HEK293T (cell line): ENCODE measurements around the gene PRKG1.

Source experiments
- BHLHE40 ChIP-seq: fragments of 450-650 bp; IDR thresholded peaks from 2 replicates; pipeline ENCODE4 v1.6.1; 2016; ENCODE audit warnings: mild to moderate bottlenecking, moderate library complexity, borderline replicate concordance
- FOXK2 ChIP-seq: fragments of 450-650 bp; IDR thresholded peaks from 2 replicates; pipeline ENCODE4 v1.6.1; 2016; ENCODE audit warnings: mild to moderate bottlenecking
- FOXM1 ChIP-seq: fragments of 450-650 bp; IDR thresholded peaks from 2 replicates; pipeline ENCODE4 v1.6.1; 2017; ENCODE audit warnings: mild to moderate bottlenecking, borderline replicate concordance
- HDGF ChIP-seq: fragments of 450-650 bp; IDR thresholded peaks from 2 replicates; pipeline ENCODE4 v1.6.1; 2017; ENCODE audit warnings: antibody characterized with exemption, borderline replicate concordance
- NFRKB ChIP-seq: fragments of 450-650 bp; IDR thresholded peaks from 2 replicates; pipeline ENCODE4 v1.6.1; 2016; ENCODE audit warnings: mild to moderate bottlenecking, moderate library complexity
- SP1 ChIP-seq: fragments of 450-650 bp; IDR thresholded peaks from 2 replicates; pipeline ENCODE4 v1.6.1; 2017
- ZNF384 ChIP-seq: fragments of 450-650 bp; IDR thresholded peaks from 2 replicates; pipeline ENCODE4 v1.6.1; 2016

DNA sequence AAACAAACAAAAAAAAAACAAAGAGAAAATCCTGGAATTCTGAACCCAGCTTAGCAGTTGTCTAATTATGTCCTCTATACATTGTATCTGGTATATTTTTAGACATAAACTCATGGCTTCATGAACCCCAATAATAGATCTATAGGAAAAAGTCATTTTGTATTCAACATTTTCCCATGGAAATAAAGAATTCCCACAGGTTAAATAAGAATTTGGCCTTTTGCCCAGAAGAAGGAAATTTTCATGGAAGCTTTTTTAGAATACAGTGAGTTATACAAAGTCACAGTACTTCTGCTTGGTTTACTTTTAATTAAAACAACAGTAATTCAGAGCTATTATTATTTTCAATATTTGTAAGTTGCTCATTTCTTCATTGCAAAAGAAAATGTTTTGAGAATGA, 2.1 kb upstream of the PRKG1 start:
- TF ChIP-seq SP1 (no peak), BHLHE40 (no peak), ZNF384 (no peak), FOXK2 (no peak), NFRKB (no peak), HDGF (no peak), FOXM1 (no peak)
